HTERT RPE-1 (cell line): ENCODE data around the gene LRRC31.

ENCODE experiments used
- in situ Hi-C: fragments of 300-500 bp; cut with MboI; formaldehyde crosslinking; loops from 4 replicates; pipeline ENCODE4 v1.14.3; 2020; ENCODE audit warnings: low sequenced_read_pairs

LRRC31 gene

GRCh38 chr3:169864270-169864669 is 5.5 kb downstream of the LRRC31 start:
- in situ Hi-C loops = no loop called here

- in situ Hi-C loops = no loop called here
These were observed 6.3 kb downstream of the LRRC31 start for GRCh38 chr3:169863458-169863899.

- in situ Hi-C loops = no loop called here
These were observed 7.9 kb downstream of the LRRC31 start for GRCh38 chr3:169861871-169862270.

- in situ Hi-C loops = no loop called here
These were observed 11.9 kb downstream of the LRRC31 start for GRCh38 chr3:169857811-169858210.

GRCh38 chr3:169855514-169855913 is 14.2 kb downstream of the LRRC31 start:
- in situ Hi-C loops = no loop called here

GRCh38 chr3:169850618-169851017 is 19.1 kb downstream of the LRRC31 start:
- in situ Hi-C loops = no loop called here

GRCh38 chr3:169848741-169849140 is 21.0 kb downstream of the LRRC31 start:
- in situ Hi-C loops = no loop called here

- in situ Hi-C loops = no loop called here
These were observed 21.8 kb downstream of the LRRC31 start for GRCh38 chr3:169847896-169848295.

GRCh38 chr3:169846458-169847193 is 23.1 kb downstream of the LRRC31 start:
- in situ Hi-C loops = no loop called here

GRCh38 chr3:169842960-169843359 is 26.8 kb downstream of the LRRC31 start:
- in situ Hi-C loops = no loop called here

- in situ Hi-C loops = no loop called here
These were observed 28.6 kb downstream of the LRRC31 start for GRCh38 chr3:169841171-169841570.

GRCh38 chr3:169838511-169839030 is 31.2 kb downstream of the LRRC31 start:
- in situ Hi-C loops = no loop called here

- in situ Hi-C loops = no loop called here
These were observed 32.8 kb downstream of the LRRC31 start for GRCh38 chr3:169836942-169837275.

- in situ Hi-C loops = no loop called here
These were observed 33.4 kb downstream of the LRRC31 start for GRCh38 chr3:169836078-169836941.

- in situ Hi-C loops = no loop called here
These were observed 34.2 kb downstream of the LRRC31 start for GRCh38 chr3:169835533-169835932.

GRCh38 chr3:169827712-169828111 is 42.0 kb downstream of the LRRC31 start:
- in situ Hi-C loops = no loop called here

GRCh38 chr3:169825316-169825715 is 44.4 kb downstream of the LRRC31 start:
- in situ Hi-C loops = no loop called here

GRCh38 chr3:169822983-169823382 is 46.8 kb downstream of the LRRC31 start:
- in situ Hi-C loops = no loop called here

- in situ Hi-C loops = no loop called here
These were observed 47.2 kb downstream of the LRRC31 start for GRCh38 chr3:169822540-169822939.

- in situ Hi-C loops = no loop called here
These were observed 47.6 kb downstream of the LRRC31 start for GRCh38 chr3:169822091-169822490.

GRCh38 chr3:169818316-169818715 is 51.4 kb downstream of the LRRC31 start:
- in situ Hi-C loops = no loop called here

GRCh38 chr3:169815590-169816150 is 54.1 kb downstream of the LRRC31 start:
- in situ Hi-C loops = no loop called here
